ENCODE measurements around the gene NREP.

DNA sequence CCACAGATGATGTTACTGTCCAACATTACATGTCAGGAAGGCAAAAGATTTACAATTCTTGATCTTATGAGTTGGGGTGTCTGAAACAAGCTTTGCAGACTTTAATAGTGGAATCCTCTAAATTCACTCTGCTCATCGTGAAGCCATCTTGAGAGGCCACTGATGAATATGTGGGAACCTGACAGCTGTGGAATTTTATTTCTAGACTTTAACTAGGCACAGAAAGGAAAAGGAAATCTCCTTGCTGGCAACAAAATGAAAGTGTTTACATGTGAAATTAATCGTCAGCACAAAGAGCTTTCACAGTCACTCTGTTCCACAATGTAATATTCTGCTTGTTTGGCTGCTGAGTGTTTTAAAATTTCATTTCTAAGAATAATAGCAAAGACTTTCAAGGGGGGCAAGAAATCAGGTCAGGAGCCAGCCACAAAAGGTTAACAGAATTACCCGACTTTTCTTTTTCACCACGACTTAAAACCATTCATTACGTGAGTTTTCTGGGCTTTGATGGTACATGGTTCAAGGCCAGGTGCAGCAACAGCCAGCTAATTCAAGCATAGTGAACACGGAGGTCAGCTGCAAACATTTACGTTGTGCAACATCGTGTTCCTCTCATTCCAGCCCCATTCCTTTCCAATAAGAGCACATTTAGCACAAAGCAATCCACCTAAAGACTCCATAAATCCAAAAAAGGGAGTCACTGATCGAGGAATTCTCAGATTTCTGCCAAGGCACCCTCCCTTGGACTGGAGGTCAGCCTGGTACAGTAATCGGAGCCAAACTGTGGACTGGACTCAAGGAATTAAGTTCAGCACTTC is 14.6 kb downstream of the NREP start:
- TF ChIP-seq, protein P1, sequence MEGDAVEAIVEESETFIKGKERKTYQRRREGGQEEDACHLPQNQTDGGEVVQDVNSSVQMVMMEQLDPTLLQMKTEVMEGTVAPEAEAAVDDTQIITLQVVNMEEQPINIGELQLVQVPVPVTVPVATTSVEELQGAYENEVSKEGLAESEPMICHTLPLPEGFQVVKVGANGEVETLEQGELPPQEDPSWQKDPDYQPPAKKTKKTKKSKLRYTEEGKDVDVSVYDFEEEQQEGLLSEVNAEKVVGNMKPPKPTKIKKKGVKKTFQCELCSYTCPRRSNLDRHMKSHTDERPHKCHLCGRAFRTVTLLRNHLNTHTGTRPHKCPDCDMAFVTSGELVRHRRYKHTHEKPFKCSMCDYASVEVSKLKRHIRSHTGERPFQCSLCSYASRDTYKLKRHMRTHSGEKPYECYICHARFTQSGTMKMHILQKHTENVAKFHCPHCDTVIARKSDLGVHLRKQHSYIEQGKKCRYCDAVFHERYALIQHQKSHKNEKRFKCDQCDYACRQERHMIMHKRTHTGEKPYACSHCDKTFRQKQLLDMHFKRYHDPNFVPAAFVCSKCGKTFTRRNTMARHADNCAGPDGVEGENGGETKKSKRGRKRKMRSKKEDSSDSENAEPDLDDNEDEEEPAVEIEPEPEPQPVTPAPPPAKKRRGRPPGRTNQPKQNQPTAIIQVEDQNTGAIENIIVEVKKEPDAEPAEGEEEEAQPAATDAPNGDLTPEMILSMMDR (IDR thresholded peaks at IDR 0.05; ENCODE audit: low read depth, low read length), result no peak
- no peak for TF ChIP-seq EZH2phosphoT487 (IDR thresholded peaks at IDR 0.05; ENCODE audit: low read depth)
